Stimulated activated CD4-positive, alpha-beta T cell treated with anti-CD3 and anti-CD28 coated beads, Interleukin-4, amount 100 ng/mL, for 4 hours (primary cell): ENCODE data around the gene LTBP2.
A peak's percentile ranks its signal among the peaks of the same experiment; 100 is the strongest.

Experiments
- DNase-seq, 2 experiments: peaks; one replicate each; pipeline ENCODE4 v3.0.0-alpha.2; 2020

Gene LTBP2

DNA sequence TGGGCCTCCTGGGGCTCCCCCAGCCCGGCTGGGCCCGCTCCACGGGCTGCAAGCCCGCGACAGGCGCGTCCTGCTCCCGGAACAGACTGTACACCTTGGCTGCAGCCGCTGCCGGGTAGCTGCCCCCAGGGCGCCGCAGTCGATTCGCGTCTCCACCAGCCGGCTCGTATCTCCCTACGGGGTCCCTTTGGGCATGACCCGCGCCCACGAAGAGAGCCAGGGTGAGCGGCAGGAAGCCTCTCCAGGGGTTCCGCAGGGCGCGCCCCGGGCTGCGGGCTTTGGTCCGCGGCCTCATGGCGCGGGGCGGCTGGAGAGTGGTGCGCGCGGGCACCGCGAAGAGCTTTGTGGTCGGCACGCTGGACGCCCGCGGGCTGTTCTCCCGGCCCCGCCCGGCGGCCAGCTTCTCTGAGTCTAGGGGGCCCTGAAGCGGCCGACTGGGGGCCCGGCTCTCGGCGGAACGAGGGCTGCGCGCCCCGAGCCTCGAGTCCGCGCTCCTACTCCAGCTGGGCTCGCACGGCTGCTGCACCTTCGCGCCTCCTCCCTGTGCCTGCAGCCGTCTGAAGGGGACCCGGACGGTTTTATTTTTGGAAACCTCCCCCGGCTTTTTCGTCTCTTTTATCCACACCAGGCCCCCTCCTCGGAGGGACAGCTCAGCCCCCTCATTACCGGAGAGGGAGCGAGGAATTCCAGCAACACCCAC lies at the start of gene LTBP2:
Gene LTBP2 (minus strand): TSS at position 588 of the 700 bp plus-strand sequence. CDS start 293 bp downstream, at position 295.
- peak in 1 of 2 experiments; percentile 14 for DNase-seq

GRCh38 chr14:74660863-74661262 lies 48.8 kb upstream of the LTBP2 start:
- no peak for DNase-seq

GRCh38 chr14:74660167-74660566 lies 48.1 kb upstream of the LTBP2 start:
- no peak for DNase-seq

- DNase-seq = no peak
Measured at GRCh38 chr14:74658535-74659131, 46.6 kb upstream of the LTBP2 start.

DNA sequence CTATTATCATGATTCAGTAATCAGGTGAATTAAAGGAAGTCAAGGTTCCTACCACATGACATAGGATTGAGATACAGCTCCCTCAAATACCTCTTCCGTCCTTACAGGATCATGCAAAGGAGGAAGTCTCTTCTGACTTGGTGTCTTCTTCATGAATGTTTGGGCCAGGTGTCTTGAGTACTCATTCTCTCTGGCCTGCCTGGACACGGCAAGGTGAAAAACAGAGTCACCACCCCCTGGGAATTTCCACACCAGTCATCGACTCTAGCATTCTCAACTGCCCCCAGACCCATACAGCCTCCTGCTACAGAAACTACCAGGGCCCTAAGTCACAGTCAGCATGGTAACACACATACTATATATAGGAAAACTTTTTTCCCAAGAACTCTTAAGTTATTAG lies 44.9 kb upstream of the LTBP2 start:
- no peak for DNase-seq

GRCh38 chr14:74655599-74656395 lies 43.8 kb upstream of the LTBP2 start:
- no peak for DNase-seq

- no peak for DNase-seq
Measured at GRCh38 chr14:74654931-74655330, 42.9 kb upstream of the LTBP2 start.

DNA sequence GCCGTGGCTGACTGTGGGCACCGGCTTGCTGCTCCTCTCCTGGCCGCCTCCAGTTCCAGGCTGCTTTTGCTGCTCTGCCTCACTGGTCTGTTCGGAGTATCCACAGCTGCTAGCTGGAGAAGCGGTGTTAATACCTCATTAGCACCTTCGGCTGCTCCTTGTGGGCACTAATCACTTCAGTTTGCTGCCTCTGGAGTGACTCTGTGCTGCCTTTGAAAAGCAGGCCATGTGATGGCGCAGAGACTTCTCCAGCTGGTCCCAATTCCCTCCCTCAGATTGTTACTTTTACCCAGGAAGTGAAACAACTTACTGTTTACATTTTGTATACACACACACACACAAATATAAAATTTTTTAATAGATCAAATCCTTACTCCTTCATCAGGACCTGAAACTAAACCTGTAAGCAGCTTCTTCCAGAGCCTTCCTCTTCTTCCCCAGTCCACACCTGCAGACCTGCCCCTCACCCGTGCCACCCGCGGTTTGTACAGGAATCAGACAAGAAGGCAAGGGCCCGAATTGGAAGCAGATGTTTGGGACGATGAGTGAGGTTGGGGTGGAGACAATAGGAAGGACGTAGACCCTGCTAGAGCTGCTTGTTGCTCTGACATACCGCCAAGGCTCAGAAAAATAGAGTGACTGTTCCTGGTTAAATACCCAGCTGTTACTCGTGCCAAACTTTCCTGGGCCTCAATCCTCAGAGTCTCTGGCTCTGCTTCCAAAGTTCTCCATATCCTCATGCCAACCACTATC lies 41.5 kb upstream of the LTBP2 start:
- no peak for DNase-seq

DNA sequence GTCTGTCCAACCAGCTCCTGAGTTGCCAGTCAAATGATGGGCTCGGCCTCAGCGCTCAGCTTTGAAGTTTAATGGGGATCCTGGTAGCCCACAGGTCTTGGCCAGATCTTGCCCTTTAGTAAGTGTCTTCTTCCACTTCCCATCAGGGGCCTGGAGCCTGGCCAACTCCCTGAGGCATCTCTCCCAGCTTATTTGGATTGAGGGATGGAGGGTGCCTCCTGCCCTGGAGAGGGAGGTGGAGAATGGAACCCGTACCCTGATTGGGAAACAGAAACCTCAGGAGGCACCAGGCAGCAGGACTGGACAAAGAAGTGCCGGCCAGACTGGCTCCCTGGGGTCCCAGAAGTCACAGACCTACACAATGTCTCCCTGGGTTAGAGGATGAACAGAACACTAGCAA lies 40.5 kb upstream of the LTBP2 start:
- no peak for DNase-seq

DNA sequence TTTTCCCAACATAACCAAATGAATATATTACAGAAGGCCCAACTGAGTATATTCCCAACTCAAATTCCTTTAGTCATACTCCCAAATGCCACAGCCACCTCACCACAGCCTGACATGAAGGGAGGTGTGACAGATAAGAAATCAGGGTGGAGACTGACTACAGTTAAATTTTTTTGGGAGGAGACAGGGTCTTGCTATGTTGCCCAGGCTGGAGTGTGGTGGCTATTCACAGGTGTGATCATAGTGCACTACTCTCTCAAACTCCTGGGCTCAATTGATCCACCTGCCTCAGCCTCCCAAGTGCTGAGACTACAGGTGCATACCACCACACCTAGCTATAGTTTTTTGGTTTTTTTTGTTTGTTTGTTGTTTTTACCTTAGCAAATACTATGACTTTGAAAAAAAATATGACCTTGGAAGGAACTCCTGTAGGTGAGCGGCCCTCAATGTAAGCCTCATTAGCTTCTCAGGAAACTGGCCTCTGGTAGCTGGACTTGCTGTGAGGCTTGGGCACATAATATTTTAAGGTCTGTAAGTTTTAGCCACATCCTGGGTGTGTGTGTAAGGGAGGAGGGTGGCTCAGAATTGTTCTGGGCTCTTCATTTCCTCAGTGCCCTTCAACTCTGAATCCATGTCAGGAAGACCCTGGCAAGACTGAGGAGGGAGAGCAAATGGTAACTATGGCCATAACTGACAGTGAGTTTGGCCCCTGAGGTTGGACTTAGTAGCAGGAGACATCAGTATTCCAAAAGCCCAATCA lies 39.1 kb upstream of the LTBP2 start:
- no peak for DNase-seq

- no peak for DNase-seq
Measured at GRCh38 chr14:74649673-74650072, 37.6 kb upstream of the LTBP2 start.

GRCh38 chr14:74649167-74649566 lies 37.1 kb upstream of the LTBP2 start:
- no peak for DNase-seq

DNA sequence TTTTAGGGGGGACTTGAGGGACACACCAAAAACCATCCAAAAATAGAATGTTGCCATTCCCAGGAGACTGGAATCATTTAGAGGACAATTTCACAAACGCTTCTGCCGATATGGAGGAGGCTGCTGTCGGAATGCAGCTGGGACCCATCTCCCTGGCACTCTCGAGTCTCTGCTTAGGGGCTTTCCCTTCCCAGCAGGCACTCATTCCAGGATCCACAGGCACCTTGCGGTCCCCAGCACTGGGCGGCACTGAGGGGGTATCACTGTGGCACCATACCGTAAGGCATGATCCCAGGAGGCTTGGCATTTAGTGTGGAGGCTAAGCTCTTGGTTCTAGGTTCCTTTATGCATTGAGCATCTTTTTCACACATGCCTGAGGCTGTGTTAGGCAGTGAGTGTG lies 36.6 kb upstream of the LTBP2 start:
- DNase-seq = no peak

- no peak for DNase-seq
Measured at GRCh38 chr14:74647678-74648461, 35.8 kb upstream of the LTBP2 start.

GRCh38 chr14:74647061-74647677 lies 35.1 kb upstream of the LTBP2 start:
- DNase-seq = no peak

DNA sequence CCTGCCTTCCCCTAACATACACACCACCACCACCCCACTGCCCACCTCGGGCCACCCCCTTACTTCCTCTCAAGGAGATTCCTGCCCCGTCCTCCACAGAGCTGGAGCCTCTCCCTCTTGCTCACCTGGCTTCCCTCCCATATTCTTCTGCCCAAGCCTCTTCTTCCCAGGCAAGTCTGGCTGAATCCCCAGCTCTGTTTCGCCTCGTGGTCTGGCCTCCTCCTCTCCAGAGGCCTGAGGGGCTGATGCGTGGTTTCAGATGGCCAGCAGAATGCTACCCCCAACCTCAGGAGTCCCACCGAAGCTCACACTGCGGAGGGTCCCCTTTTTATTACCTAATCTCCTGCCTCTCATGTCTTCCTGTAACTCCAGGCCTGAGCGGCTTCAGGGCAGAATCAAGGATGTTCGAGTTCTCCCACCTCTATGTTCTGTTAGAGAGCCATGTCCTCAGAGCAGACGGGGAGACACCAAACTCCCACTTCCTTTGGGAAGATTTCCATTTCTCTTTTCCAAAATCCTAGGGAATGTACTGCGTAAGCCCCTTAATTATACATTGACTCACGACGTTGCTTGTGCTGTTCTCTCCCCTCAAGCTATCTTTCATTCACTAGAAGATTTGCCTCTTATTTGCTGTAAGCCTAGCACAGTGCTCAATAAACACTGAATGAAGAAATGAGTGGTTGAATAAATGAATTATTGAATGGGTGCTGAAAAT lies 33.9 kb upstream of the LTBP2 start:
- DNase-seq = no peak

- no peak for DNase-seq
Measured at GRCh38 chr14:74645244-74645643, 33.2 kb upstream of the LTBP2 start.

GRCh38 chr14:74641601-74642391 lies 29.8 kb upstream of the LTBP2 start:
- no peak for DNase-seq

GRCh38 chr14:74638966-74639365 lies 26.9 kb upstream of the LTBP2 start:
- DNase-seq = no peak

- DNase-seq = no peak
Measured at GRCh38 chr14:74638066-74638465, 26.0 kb upstream of the LTBP2 start.
